Measurements from ENCODE around the gene RGS12.

GRCh38 chr4:3249711-3250437 is 42.9 kb upstream of the RGS12 start:
- no peak for TF ChIP-seq CTCF (conservative IDR thresholded peaks at IDR 0.05)
- TF ChIP-seq EZH2 (IDR thresholded peaks at IDR 0.05; ENCODE audit: low read depth), result no peak

All from PC-9 (cell line).